ENCODE measurements around the gene GSAP. TPM values are rescaled to one million over a fixed set of nuclear protein-coding genes. Genes with fewer than 3 reads are reported as not detected.

Gene GSAP, protein sequence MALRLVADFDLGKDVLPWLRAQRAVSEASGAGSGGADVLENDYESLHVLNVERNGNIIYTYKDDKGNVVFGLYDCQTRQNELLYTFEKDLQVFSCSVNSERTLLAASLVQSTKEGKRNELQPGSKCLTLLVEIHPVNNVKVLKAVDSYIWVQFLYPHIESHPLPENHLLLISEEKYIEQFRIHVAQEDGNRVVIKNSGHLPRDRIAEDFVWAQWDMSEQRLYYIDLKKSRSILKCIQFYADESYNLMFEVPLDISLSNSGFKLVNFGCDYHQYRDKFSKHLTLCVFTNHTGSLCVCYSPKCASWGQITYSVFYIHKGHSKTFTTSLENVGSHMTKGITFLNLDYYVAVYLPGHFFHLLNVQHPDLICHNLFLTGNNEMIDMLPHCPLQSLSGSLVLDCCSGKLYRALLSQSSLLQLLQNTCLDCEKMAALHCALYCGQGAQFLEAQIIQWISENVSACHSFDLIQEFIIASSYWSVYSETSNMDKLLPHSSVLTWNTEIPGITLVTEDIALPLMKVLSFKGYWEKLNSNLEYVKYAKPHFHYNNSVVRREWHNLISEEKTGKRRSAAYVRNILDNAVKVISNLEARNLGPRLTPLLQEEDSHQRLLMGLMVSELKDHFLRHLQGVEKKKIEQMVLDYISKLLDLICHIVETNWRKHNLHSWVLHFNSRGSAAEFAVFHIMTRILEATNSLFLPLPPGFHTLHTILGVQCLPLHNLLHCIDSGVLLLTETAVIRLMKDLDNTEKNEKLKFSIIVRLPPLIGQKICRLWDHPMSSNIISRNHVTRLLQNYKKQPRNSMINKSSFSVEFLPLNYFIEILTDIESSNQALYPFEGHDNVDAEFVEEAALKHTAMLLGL
- total RNA-seq, result 2.9 and 5.9 TPM in 2 replicates

GRCh38 chr7:77415823-77416620 lies at the start of gene GSAP:
Gene GSAP, minus strand, starts transcription at chr7:77416349. Its CDS starts 28 bp downstream, at chr7:77416321.

Other genes with a start within 250 kb of the GSAP start
- under 0.01 and 0.76 TPM in 2 replicates for gene FGL2, start 216.5 kb downstream of the GSAP start, total RNA-seq
- 34.7 and 48.4 TPM in 2 replicates for gene PTPN12, start 120.9 kb upstream of the GSAP start, total RNA-seq

Measured in epithelial cell of umbilical artery (primary cell).